Measurements from ENCODE around the gene SYNPR.

The SYNPR gene

GRCh38 chr3:63303238-63303637 is 25.1 kb downstream of the SYNPR start:
- Histone ChIP-seq H4K20me1 (no peaks in the 10 kb centered on the region), H3K9ac (no peak overlapping the region), H3K27ac (no peak overlapping the region), H3K27me3 (no peaks in the 10 kb centered on the region), H3K9me3 (peaks cover 5% of the 10 kb centered on the region), H3K4me2 (no peak overlapping the region), H3K4me1 (no peaks in the 10 kb centered on the region), H3K4me3 (no peak overlapping the region), H3K36me3 (no peaks in the 10 kb centered on the region)
- no peak for TF ChIP-seq Cebpa-rat (IDR thresholded peaks at IDR 0.05)

DNA sequence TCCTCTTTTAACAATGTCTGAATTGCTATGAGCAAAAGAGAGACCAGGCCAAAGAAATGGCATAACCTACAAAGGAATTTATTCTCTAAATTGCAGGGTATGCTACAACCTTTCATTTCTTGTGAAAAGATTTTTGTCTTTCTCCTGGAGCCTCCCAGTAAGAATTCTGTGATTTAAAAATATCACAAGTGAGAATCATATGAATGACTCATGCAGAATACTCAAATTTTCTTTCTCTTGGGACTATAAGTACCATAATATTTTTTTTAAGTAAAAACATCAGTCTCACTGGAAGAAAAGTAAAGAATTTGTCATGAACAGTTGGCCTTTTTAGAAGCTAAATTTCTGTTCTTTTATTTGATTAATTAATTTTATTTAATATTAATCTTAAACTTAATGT is 26.3 kb downstream of the SYNPR start:
- TF ChIP-seq Cebpa-rat (IDR thresholded peaks at IDR 0.05), result no peak
- H3K27ac ChIP-seq, result no peak overlapping the region
- no peak overlapping the region for H3K9ac ChIP-seq

GRCh38 chr3:63308072-63308471 is 30.0 kb downstream of the SYNPR start:
- no peaks in the 10 kb centered on the region for H3K9me3 ChIP-seq
- no peaks in the 10 kb centered on the region for H3K36me3 ChIP-seq
- H3K4me1 ChIP-seq, result no peaks in the 10 kb centered on the region
- no peaks in the 10 kb centered on the region for H3K27me3 ChIP-seq
- no peak for TF ChIP-seq Cebpa-rat (IDR thresholded peaks at IDR 0.05)
- H4K20me1 ChIP-seq, result no peaks in the 10 kb centered on the region
- H3K4me2 ChIP-seq, result no peak overlapping the region
- H3K9ac ChIP-seq, result no peak overlapping the region
- no peak overlapping the region for H3K27ac ChIP-seq
- H3K4me3 ChIP-seq, result no peak overlapping the region

More for the DNA sequence above, 26.3 kb downstream of the SYNPR start:
- Histone ChIP-seq H3K4me3 (no peak overlapping the region), H4K20me1 (no peaks in the 10 kb centered on the region), H3K27me3 (no peaks in the 10 kb centered on the region), H3K4me2 (no peak overlapping the region), H3K9me3 (no peaks in the 10 kb centered on the region), H3K4me1 (no peaks in the 10 kb centered on the region), H3K36me3 (no peaks in the 10 kb centered on the region)

- Histone ChIP-seq H3K4me2 (no peak overlapping the region), H3K27me3 (no peaks in the 10 kb centered on the region), H4K20me1 (no peaks in the 10 kb centered on the region), H3K4me3 (no peak overlapping the region), H3K4me1 (no peaks in the 10 kb centered on the region), H3K27ac (no peak overlapping the region), H3K9ac (no peak overlapping the region), H3K9me3 (peaks cover under 1% of the 10 kb centered on the region), H3K36me3 (no peaks in the 10 kb centered on the region)
- TF ChIP-seq Cebpa-rat (IDR thresholded peaks at IDR 0.05), result no peak
Observed at GRCh38 chr3:63309768-63310167, 31.7 kb downstream of the SYNPR start.

DNA sequence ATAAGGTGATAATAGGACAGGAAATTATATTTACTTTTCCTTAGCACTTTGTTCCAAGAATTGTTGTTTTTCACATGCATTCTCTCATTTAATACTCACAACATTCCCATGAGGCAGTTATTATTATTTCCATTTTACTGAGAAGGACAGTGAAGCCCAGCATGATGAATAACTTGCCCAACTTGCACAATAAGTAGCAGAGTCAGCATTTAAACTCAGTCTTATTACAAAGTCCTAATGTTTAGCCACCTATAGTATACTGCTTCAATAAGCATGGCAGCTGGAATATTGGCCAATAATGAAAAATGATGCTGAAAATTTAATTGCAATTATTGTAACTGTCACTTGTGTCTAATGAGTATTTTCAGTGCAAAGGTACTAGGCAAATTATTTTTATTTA is 45.7 kb downstream of the SYNPR start:
- Histone ChIP-seq H3K4me2 (no peak overlapping the region), H3K9ac (no peak overlapping the region), H4K20me1 (no peaks in the 10 kb centered on the region), H3K36me3 (no peaks in the 10 kb centered on the region), H3K27me3 (no peaks in the 10 kb centered on the region), H3K4me1 (peaks cover 6% of the 10 kb centered on the region), H3K4me3 (no peak overlapping the region), H3K9me3 (no peaks in the 10 kb centered on the region; the same call in 1 of the 2 replicates), H3K27ac (no peak overlapping the region)
- no peak for TF ChIP-seq Cebpa-rat (IDR thresholded peaks at IDR 0.05)

DNA sequence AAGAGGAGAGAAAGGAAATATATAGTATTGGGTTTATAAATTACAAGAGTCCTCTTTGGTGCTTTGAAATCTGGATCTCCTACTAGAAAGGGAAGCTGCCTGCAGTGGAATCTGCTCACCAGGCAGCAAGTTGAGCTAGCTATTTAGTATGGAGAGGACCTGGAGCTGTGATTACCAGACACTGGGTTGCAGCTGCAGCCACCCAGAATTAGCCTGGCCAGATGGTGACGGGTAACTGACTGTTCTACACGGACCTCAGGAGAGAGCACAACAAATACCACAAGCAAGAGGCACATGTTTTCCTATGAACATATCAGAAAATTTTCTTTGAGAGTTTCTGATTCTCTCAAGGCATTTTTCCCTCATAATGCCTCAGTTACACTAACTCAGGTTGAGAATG is 46.5 kb downstream of the SYNPR start:
- H3K4me1 ChIP-seq, result peaks cover 6% of the 10 kb centered on the region
- no peaks in the 10 kb centered on the region for H3K36me3 ChIP-seq
- no peak overlapping the region for H3K4me2 ChIP-seq
- H3K27me3 ChIP-seq, result no peaks in the 10 kb centered on the region
- no peaks in the 10 kb centered on the region for H4K20me1 ChIP-seq
- H3K9ac ChIP-seq, result no peak overlapping the region
- no peak for TF ChIP-seq Cebpa-rat (IDR thresholded peaks at IDR 0.05)
- no peak overlapping the region for H3K4me3 ChIP-seq
- H3K27ac ChIP-seq, result no peak overlapping the region
- H3K9me3 ChIP-seq, result no peaks in the 10 kb centered on the region

DNA sequence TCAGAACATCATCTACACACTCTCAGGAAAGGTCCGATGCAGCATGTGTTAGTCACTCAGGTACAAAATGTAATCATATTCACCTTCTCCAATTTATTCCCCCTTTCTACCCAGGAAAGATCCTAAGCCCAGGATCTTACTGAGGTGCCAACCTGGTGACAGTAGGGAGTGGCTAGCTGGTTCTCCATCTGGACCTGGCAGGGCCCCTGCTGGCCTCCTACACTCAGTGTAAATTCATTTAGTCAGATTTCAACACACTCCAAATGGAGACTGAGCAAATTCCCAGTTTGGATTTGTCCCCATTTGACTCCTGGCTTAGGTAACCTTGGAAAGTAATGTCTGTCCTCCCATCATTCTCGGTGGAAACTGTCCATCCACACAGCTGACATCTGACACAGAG is 47.3 kb downstream of the SYNPR start:
- Histone ChIP-seq H3K9ac (no peak overlapping the region), H3K9me3 (no peaks in the 10 kb centered on the region), H3K4me3 (no peak overlapping the region), H3K27ac (no peak overlapping the region), H4K20me1 (no peaks in the 10 kb centered on the region), H3K4me2 (no peak overlapping the region), H3K36me3 (no peaks in the 10 kb centered on the region), H3K27me3 (no peaks in the 10 kb centered on the region), H3K4me1 (peaks cover 6% of the 10 kb centered on the region)
- no peak for TF ChIP-seq Cebpa-rat (IDR thresholded peaks at IDR 0.05)

GRCh38 chr3:63328365-63328764 is 50.3 kb downstream of the SYNPR start:
- H3K9me3 ChIP-seq, result no peaks in the 10 kb centered on the region
- no peak overlapping the region for H3K4me2 ChIP-seq
- H3K36me3 ChIP-seq, result no peaks in the 10 kb centered on the region
- TF ChIP-seq Cebpa-rat (IDR thresholded peaks at IDR 0.05), result no peak
- H3K27ac ChIP-seq, result no peak overlapping the region
- no peak overlapping the region for H3K9ac ChIP-seq
- H3K27me3 ChIP-seq, result no peaks in the 10 kb centered on the region
- H4K20me1 ChIP-seq, result no peaks in the 10 kb centered on the region
- no peaks in the 10 kb centered on the region; the same call in 1 of the 2 replicates for H3K4me1 ChIP-seq
- H3K4me3 ChIP-seq, result no peak overlapping the region

DNA sequence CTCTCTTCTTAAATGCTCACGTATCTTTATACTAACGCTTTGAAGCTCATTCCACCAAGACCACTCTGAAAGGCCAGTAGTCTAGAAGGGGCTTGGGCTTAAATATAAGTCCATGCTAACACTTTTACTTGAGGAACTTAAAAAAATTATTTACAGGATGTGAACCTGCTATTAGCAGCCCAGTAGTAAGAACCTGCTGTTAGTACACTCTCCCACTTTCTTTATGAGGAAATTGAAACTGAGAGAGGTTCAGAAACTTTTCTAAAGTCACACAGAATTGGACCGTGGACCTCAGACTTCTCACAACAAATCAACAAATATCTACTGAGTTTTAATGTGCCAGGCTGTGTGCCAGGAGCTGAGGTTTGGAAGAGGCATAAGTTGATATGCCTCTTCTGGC is 53.4 kb downstream of the SYNPR start:
- Histone ChIP-seq H3K9ac (no peak overlapping the region), H3K4me3 (no peak overlapping the region), H4K20me1 (no peaks in the 10 kb centered on the region), H3K9me3 (no peaks in the 10 kb centered on the region), H3K4me1 (no peaks in the 10 kb centered on the region), H3K27me3 (no peaks in the 10 kb centered on the region), H3K4me2 (no peak overlapping the region), H3K36me3 (no peaks in the 10 kb centered on the region), H3K27ac (no peak overlapping the region)
- TF ChIP-seq Cebpa-rat (IDR thresholded peaks at IDR 0.05), result no peak

- H4K20me1 ChIP-seq, result no peaks in the 10 kb centered on the region
- no peaks in the 10 kb centered on the region for H3K27me3 ChIP-seq
- no peaks in the 10 kb centered on the region for H3K4me1 ChIP-seq
- no peak overlapping the region for H3K27ac ChIP-seq
- H3K4me3 ChIP-seq, result no peak overlapping the region
- H3K4me2 ChIP-seq, result no peak overlapping the region
- TF ChIP-seq Cebpa-rat (IDR thresholded peaks at IDR 0.05), result no peak
- no peaks in the 10 kb centered on the region for H3K36me3 ChIP-seq
- no peaks in the 10 kb centered on the region for H3K9me3 ChIP-seq
- no peak overlapping the region for H3K9ac ChIP-seq
Observed at GRCh38 chr3:63333815-63334214, 55.7 kb downstream of the SYNPR start.

DNA sequence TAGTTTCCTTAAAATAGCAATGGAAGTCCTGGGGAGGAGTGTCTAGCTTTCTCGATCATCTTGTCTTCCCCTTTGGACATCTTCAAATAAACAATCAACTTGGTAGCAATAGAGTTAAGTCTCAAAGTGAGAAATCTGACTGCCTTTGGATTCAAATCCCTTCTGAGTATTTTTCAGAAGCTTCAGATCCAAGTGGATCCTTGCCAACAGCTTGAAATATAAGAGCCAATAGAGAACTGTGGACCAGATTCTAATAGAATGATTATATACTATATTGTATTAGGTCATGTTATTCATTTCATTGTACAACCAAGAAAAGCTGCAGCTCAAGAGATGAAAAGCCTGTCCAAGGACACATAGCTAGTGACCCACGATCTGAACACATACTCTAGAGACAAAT is 60.2 kb downstream of the SYNPR start:
- H3K4me1 ChIP-seq, result peaks cover 1% of the 10 kb centered on the region
- H4K20me1 ChIP-seq, result no peaks in the 10 kb centered on the region
- no peak overlapping the region for H3K27ac ChIP-seq
- no peak for TF ChIP-seq Cebpa-rat (IDR thresholded peaks at IDR 0.05)
- no peak overlapping the region for H3K4me2 ChIP-seq
- no peaks in the 10 kb centered on the region for H3K27me3 ChIP-seq
- no peaks in the 10 kb centered on the region for H3K36me3 ChIP-seq
- H3K4me3 ChIP-seq, result no peak overlapping the region
- no peak overlapping the region for H3K9ac ChIP-seq
- no peaks in the 10 kb centered on the region for H3K9me3 ChIP-seq

Data from BLaER1 (cell line).